Endothelial cell of umbilical vein (primary cell): ENCODE measurements around the gene SFRP2.

Experiments used
- EZH2 ChIP-seq: IDR thresholded peaks from 2 replicates; pipeline ENCODE4 v1.6.1; 2012; ENCODE audit warnings: borderline replicate concordance, low read depth, mild to moderate bottlenecking, moderate library complexity, low read length, inconsistent platforms; ENCODE audit not compliant: severe bottlenecking
- FOS ChIP-seq: IDR thresholded peaks from 2 replicates; pipeline ENCODE4 v1.6.1; 2011; ENCODE audit warnings: mild to moderate bottlenecking, low read length, moderate library complexity, borderline replicate concordance; ENCODE audit not compliant: insufficient read depth
- GATA2 ChIP-seq: IDR thresholded peaks from 2 replicates; pipeline ENCODE4 v1.7.0; 2011; ENCODE audit warnings: low read depth, mild to moderate bottlenecking, moderate library complexity, mixed read lengths, low read length; ENCODE audit not compliant: insufficient read length, insufficient read depth
- JUN ChIP-seq: IDR thresholded peaks from 2 replicates; pipeline ENCODE4 v1.6.1; 2011; ENCODE audit warnings: borderline replicate concordance, low read depth; ENCODE audit not compliant: insufficient read length, insufficient read depth
- MYC ChIP-seq: IDR thresholded peaks from one replicate; pipeline ENCODE4 v1.6.1; 2011; ENCODE audit warnings: mild to moderate bottlenecking, low read depth, low read length
- POLR2A ChIP-seq: IDR thresholded peaks from 2 replicates; pipeline ENCODE4 v1.6.1; 2012; ENCODE audit warnings: low read depth, mild to moderate bottlenecking, control low read depth, low read length
- POLR2AphosphoS5 ChIP-seq: IDR thresholded peaks from 2 replicates; pipeline ENCODE4 v1.6.1; 2012; ENCODE audit warnings: low read depth, mild to moderate bottlenecking, control low read depth, low read length, moderate library complexity; ENCODE audit not compliant: insufficient read depth
- TF ChIP-seq, protein P1 (sequence below), 2 donors: IDR thresholded peaks; 1 replicate in 1 of 2; 2 replicates in 1 of 2; pipeline ENCODE4 v1.5.1; 2011; ENCODE audit warnings: low read length in 2 of 2, mild to moderate bottlenecking in 2 of 2, moderate library complexity in 2 of 2, control low read depth in 1 of 2, inconsistent platforms in 1 of 2, low read depth in 1 of 2; ENCODE audit not compliant: insufficient read depth in 1 of 2; ENCODE audit errors: extremely low read depth in 1 of 2
- TF ChIP-seq, protein P2 (sequence below): IDR thresholded peaks from 2 replicates; pipeline ENCODE4 v1.6.1; 2011; ENCODE audit not compliant: insufficient read depth, insufficient read length

GRCh38 chr4:153781717-153782416 is 7.0 kb downstream of the SFRP2 start:
- no peak for TF ChIP-seq POLR2A
- TF ChIP-seq, protein P1, sequence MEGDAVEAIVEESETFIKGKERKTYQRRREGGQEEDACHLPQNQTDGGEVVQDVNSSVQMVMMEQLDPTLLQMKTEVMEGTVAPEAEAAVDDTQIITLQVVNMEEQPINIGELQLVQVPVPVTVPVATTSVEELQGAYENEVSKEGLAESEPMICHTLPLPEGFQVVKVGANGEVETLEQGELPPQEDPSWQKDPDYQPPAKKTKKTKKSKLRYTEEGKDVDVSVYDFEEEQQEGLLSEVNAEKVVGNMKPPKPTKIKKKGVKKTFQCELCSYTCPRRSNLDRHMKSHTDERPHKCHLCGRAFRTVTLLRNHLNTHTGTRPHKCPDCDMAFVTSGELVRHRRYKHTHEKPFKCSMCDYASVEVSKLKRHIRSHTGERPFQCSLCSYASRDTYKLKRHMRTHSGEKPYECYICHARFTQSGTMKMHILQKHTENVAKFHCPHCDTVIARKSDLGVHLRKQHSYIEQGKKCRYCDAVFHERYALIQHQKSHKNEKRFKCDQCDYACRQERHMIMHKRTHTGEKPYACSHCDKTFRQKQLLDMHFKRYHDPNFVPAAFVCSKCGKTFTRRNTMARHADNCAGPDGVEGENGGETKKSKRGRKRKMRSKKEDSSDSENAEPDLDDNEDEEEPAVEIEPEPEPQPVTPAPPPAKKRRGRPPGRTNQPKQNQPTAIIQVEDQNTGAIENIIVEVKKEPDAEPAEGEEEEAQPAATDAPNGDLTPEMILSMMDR (IDR thresholded peaks at IDR 0.05; ENCODE audit: extremely low read depth in 1 of 2, insufficient read depth in 1 of 2, low read depth in 1 of 2, low read length in 2 of 2), result no peak
- TF ChIP-seq POLR2AphosphoS5, result no peak
- TF ChIP-seq, protein P2, sequence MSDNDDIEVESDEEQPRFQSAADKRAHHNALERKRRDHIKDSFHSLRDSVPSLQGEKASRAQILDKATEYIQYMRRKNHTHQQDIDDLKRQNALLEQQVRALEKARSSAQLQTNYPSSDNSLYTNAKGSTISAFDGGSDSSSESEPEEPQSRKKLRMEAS, result no peak
- TF ChIP-seq EZH2, result no peak
- TF ChIP-seq MYC, result no peak
- TF ChIP-seq JUN, result no peak
- TF ChIP-seq GATA2, result no peak
- no peak for TF ChIP-seq FOS
